Measurements from ENCODE around the gene UGT1A10. TPM values are rescaled to one million over a fixed set of nuclear protein-coding genes. Genes with fewer than 3 reads are reported as not detected.

UGT1A10 gene
- polyA plus RNA-seq, 1 donor from 2014 or later: not detected

DNA sequence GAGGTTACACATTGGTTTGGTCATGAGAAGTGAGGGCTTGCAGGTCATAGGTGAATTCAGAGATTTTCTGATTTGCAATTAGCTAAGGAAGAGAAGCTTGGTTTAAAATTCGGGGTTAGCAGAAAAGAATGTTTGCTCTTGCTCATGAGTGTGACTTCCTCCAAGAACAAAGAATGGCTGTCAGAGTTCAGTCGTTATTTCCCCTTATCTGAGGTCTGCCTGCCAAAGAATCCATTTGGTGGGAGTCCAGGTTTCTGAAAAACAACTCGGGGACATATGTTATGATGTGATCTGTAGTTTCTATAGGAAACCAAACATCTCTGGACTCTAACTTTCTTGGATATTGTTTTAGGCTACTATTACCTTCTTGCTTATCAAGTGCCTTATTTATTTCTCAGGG is 53.3 kb downstream of the UGT1A10 start:
- no peaks in the 10 kb centered on the region for H3K9me2 ChIP-seq (ENCODE audit: insufficient read depth, low read length)
- no peaks in the 10 kb centered on the region for H3K79me2 ChIP-seq (replicated peaks; ENCODE audit: insufficient read depth, low read length)
- H3K9ac ChIP-seq (ENCODE audit: low read length): no peak overlapping the region
- no peaks in the 10 kb centered on the region for H4K20me1 ChIP-seq (ENCODE audit: insufficient read depth)
- no peak overlapping the region for H3K4me3 ChIP-seq (ENCODE audit: low read length)
- H3K36me3 ChIP-seq (ENCODE audit: insufficient read depth, low read length): no peaks in the 10 kb centered on the region
- H2AFZ ChIP-seq (ENCODE audit: low read depth, low read length): no peak overlapping the region
- TF ChIP-seq EP300 (conservative IDR thresholded peaks at IDR 0.05; ENCODE audit: poor library complexity, severe bottlenecking) (no peak), TAF1 (IDR thresholded peaks at IDR 0.05; ENCODE audit: low read depth) (no peak)
- TF ChIP-seq, protein P1, sequence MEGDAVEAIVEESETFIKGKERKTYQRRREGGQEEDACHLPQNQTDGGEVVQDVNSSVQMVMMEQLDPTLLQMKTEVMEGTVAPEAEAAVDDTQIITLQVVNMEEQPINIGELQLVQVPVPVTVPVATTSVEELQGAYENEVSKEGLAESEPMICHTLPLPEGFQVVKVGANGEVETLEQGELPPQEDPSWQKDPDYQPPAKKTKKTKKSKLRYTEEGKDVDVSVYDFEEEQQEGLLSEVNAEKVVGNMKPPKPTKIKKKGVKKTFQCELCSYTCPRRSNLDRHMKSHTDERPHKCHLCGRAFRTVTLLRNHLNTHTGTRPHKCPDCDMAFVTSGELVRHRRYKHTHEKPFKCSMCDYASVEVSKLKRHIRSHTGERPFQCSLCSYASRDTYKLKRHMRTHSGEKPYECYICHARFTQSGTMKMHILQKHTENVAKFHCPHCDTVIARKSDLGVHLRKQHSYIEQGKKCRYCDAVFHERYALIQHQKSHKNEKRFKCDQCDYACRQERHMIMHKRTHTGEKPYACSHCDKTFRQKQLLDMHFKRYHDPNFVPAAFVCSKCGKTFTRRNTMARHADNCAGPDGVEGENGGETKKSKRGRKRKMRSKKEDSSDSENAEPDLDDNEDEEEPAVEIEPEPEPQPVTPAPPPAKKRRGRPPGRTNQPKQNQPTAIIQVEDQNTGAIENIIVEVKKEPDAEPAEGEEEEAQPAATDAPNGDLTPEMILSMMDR (IDR thresholded peaks at IDR 0.05; ENCODE audit: poor library complexity, severe bottlenecking): no peak
- no peak overlapping the region for H3K4me2 ChIP-seq (ENCODE audit: low read length)
- no peaks in the 10 kb centered on the region for H3F3A ChIP-seq (ENCODE audit: insufficient read depth, low read length, poor library complexity, severe bottlenecking)
- no peaks in the 10 kb centered on the region for H3K27me3 ChIP-seq (ENCODE audit: insufficient read depth, low read depth, low read length)
- no peaks in the 10 kb centered on the region for H3K9me3 ChIP-seq (ENCODE audit: low read length)
- no peak overlapping the region for H3K27ac ChIP-seq (ENCODE audit: low read length)

DNA sequence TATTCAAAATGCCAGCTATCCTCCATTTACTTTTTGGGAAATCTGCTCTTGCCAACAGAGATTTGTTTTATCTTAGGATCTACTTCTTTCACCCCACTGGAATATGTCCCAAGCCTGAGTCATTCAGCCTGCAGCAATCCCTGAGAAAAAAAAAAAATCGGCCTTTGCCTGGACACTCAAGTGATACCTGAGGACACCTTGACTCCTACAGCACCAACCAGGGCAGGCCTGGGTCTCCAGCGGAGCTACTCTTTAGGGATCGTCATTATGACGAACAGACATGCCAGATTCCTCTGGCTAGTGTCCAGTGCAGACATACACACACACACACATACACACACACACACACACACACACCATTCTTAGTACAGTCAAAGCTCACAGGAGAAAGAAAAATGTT is 54.2 kb downstream of the UGT1A10 start:
- Histone ChIP-seq H3K9ac (ENCODE audit: low read length) (no peak overlapping the region), H3K27ac (ENCODE audit: low read length) (no peak overlapping the region), H2AFZ (ENCODE audit: low read depth, low read length) (no peak overlapping the region), H3K79me2 (replicated peaks; ENCODE audit: insufficient read depth, low read length) (no peaks in the 10 kb centered on the region), H3K9me2 (ENCODE audit: insufficient read depth, low read length) (no peaks in the 10 kb centered on the region), H4K20me1 (ENCODE audit: insufficient read depth) (no peaks in the 10 kb centered on the region), H3K4me3 (ENCODE audit: low read length) (no peak overlapping the region), H3K27me3 (ENCODE audit: insufficient read depth, low read depth, low read length) (no peaks in the 10 kb centered on the region), H3K9me3 (ENCODE audit: low read length) (no peaks in the 10 kb centered on the region), H3K4me2 (ENCODE audit: low read length) (no peak overlapping the region), H3F3A (ENCODE audit: insufficient read depth, low read length, poor library complexity, severe bottlenecking) (no peaks in the 10 kb centered on the region), H3K36me3 (ENCODE audit: insufficient read depth, low read length) (no peaks in the 10 kb centered on the region)
- TF ChIP-seq, protein P2, sequence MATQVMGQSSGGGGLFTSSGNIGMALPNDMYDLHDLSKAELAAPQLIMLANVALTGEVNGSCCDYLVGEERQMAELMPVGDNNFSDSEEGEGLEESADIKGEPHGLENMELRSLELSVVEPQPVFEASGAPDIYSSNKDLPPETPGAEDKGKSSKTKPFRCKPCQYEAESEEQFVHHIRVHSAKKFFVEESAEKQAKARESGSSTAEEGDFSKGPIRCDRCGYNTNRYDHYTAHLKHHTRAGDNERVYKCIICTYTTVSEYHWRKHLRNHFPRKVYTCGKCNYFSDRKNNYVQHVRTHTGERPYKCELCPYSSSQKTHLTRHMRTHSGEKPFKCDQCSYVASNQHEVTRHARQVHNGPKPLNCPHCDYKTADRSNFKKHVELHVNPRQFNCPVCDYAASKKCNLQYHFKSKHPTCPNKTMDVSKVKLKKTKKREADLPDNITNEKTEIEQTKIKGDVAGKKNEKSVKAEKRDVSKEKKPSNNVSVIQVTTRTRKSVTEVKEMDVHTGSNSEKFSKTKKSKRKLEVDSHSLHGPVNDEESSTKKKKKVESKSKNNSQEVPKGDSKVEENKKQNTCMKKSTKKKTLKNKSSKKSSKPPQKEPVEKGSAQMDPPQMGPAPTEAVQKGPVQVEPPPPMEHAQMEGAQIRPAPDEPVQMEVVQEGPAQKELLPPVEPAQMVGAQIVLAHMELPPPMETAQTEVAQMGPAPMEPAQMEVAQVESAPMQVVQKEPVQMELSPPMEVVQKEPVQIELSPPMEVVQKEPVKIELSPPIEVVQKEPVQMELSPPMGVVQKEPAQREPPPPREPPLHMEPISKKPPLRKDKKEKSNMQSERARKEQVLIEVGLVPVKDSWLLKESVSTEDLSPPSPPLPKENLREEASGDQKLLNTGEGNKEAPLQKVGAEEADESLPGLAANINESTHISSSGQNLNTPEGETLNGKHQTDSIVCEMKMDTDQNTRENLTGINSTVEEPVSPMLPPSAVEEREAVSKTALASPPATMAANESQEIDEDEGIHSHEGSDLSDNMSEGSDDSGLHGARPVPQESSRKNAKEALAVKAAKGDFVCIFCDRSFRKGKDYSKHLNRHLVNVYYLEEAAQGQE (IDR thresholded peaks at IDR 0.05; ENCODE audit: borderline replicate concordance): no peak
- no peak for TF ChIP-seq TAF1 (IDR thresholded peaks at IDR 0.05; ENCODE audit: low read depth)
- TF ChIP-seq RAD21 (conservative IDR thresholded peaks at IDR 0.05): no peak
- no peak for TF ChIP-seq EP300 (conservative IDR thresholded peaks at IDR 0.05; ENCODE audit: poor library complexity, severe bottlenecking)
- TF ChIP-seq, protein P1 (IDR thresholded peaks at IDR 0.05; ENCODE audit: poor library complexity, severe bottlenecking): no peak
- TF ChIP-seq EZH2 (IDR thresholded peaks at IDR 0.05; ENCODE audit: borderline replicate concordance, insufficient read depth, low read length, poor library complexity, severe bottlenecking): no peak
- TF ChIP-seq MXI1 (conservative IDR thresholded peaks at IDR 0.05; ENCODE audit: poor library complexity, severe bottlenecking): no peak
- no peak for TF ChIP-seq SMC3 (conservative IDR thresholded peaks at IDR 0.05; ENCODE audit: poor library complexity)
- TF ChIP-seq POLR2AphosphoS5 (IDR thresholded peaks at IDR 0.05): no peak

Measured in neural cell (in vitro differentiated cells).